Cardiac fibroblast (primary cell): Measurements from ENCODE around the gene LSP1.

ENCODE experiments used
- DNase-seq, 2 donors: peaks; one replicate each; pipeline versions ENCODE4 v3.0.0 to v3.0.0-alpha.2; 2010; ENCODE audit warnings: low read depth in 2 of 2
- H3K4me3 ChIP-seq, 2 donors: replicated peaks in 1 of 2; 1 replicate in 1 of 2; 2 replicates in 1 of 2; pipeline ENCODE4 v1.5.1; 2011; ENCODE audit warnings: low read depth in 2 of 2, low read length in 2 of 2, mild to moderate bottlenecking in 2 of 2, moderate library complexity in 1 of 2
- CTCF ChIP-seq: IDR thresholded peaks from one replicate; pipeline ENCODE4 v1.5.1; 2011; ENCODE audit warnings: low read depth, mild to moderate bottlenecking, low read length, inconsistent platforms

LSP1 gene

GRCh38 chr11:1918436-1919315, 65.8 kb downstream of the LSP1 start:
- H3K4me3 ChIP-seq, result no peak overlapping the region
- no peak for DNase-seq
- no peak for TF ChIP-seq CTCF

- peak; percentile 1 for TF ChIP-seq CTCF
- DNase-seq, result peak in 1 of 2 donors; percentile 27
- no peak within 1 kb of the TSS for H3K4me3 ChIP-seq
Measured at GRCh38 chr11:1919391-1920127, 66.7 kb downstream of the LSP1 start, which contains the start of gene TNNT3. Gene TNNT3 (plus strand): TSS chr11:1919703. CDS start chr11:1922875, 3,172 bp downstream.

- H3K4me3 ChIP-seq, result no peak overlapping the region
- DNase-seq, result no peak
Measured at GRCh38 chr11:1920128-1920908, 67.4 kb downstream of the LSP1 start.

GRCh38 chr11:1920909-1921573, 68.2 kb downstream of the LSP1 start:
- no peak for TF ChIP-seq CTCF
- no peak for DNase-seq
- no peak overlapping the region for H3K4me3 ChIP-seq

More at GRCh38 chr11:1920128-1920908, 67.4 kb downstream of the LSP1 start:
- no peak for TF ChIP-seq CTCF

GRCh38 chr11:1921574-1922141, 68.8 kb downstream of the LSP1 start:
- peak; percentile 93 to 95 for DNase-seq
- TF ChIP-seq CTCF, result no peak

More at GRCh38 chr11:1921574-1922141, 68.8 kb downstream of the LSP1 start:
- no peak overlapping the region for H3K4me3 ChIP-seq
